PC-3 (cell line): ENCODE results near the gene CAMTA1.

Source experiments
- CTCF ChIP-seq: fragments of 300-600 bp; sonication (generic); conservative IDR thresholded peaks from 2 replicates; pipeline ENCODE4 v1.5.1; 2017; ENCODE audit warnings: antibody characterized with exemption, low read depth, mild to moderate bottlenecking, low read length
- EZH2phosphoT487 ChIP-seq: fragments of 300-600 bp; sonication (generic); IDR thresholded peaks from 2 replicates; pipeline ENCODE4 v1.6.1; 2018; ENCODE audit warnings: mild to moderate bottlenecking, antibody characterized with exemption, low read length, borderline replicate concordance

GRCh38 chr1:7043719-7044535, 258.7 kb downstream of the CAMTA1 start:
- TF ChIP-seq CTCF = no peak
- no peak for TF ChIP-seq EZH2phosphoT487
